Mesendoderm (in vitro differentiated cells): ENCODE data around the gene VAMP8.

Experiments used
- DNase-seq: peaks from one replicate; pipeline ENCODE4 v3.0.0; 2013
- H2AK5ac ChIP-seq: 2 replicates; pipeline ENCODE4 v1.6.1; 2013; ENCODE audit warnings: low read length, inconsistent platforms
- H2BK120ac ChIP-seq: 2 replicates; pipeline ENCODE4 v1.6.1; 2013; ENCODE audit warnings: low read depth, mild to moderate bottlenecking, low read length, moderate library complexity, mixed read lengths
- H2BK15ac ChIP-seq: replicated peaks from 2 replicates; pipeline ENCODE4 v1.6.1; 2013; ENCODE audit warnings: low read depth, mild to moderate bottlenecking, moderate library complexity
- H2BK5ac ChIP-seq: 2 replicates; pipeline ENCODE4 v1.6.1; 2013; ENCODE audit warnings: low read length, inconsistent platforms
- H3K18ac ChIP-seq: 2 replicates; pipeline ENCODE4 v1.6.1; 2013; ENCODE audit warnings: mild to moderate bottlenecking, low read length, mixed read lengths
- H3K23ac ChIP-seq: one replicate; pipeline ENCODE4 v1.6.1; 2013; ENCODE audit warnings: low read length
- H3K27ac ChIP-seq: 2 replicates; pipeline ENCODE4 v1.5.1; 2013; ENCODE audit warnings: low read depth, mild to moderate bottlenecking, inconsistent platforms, low read length, moderate library complexity
- H3K27me3 ChIP-seq: 2 replicates; pipeline ENCODE4 v1.6.1; 2013; ENCODE audit warnings: low read length, control low read depth, mild to moderate bottlenecking, inconsistent platforms; ENCODE audit not compliant: insufficient read depth, poor library complexity
- H3K36me3 ChIP-seq: 2 replicates; pipeline ENCODE4 v1.6.1; 2013; ENCODE audit warnings: low read length, inconsistent platforms; ENCODE audit not compliant: control insufficient read depth, insufficient read depth
- H3K4ac ChIP-seq: one replicate; pipeline ENCODE4 v1.6.1; 2013; ENCODE audit warnings: low read depth, mild to moderate bottlenecking, low read length, moderate library complexity
- H3K4me1 ChIP-seq: 2 replicates; pipeline ENCODE4 v1.6.1; 2013; ENCODE audit warnings: low read depth, low read length, inconsistent platforms; ENCODE audit not compliant: control insufficient read depth
- H3K4me2 ChIP-seq: 2 replicates; pipeline ENCODE4 v1.6.1; 2013; ENCODE audit warnings: low read length
- H3K4me3 ChIP-seq: 2 replicates; pipeline ENCODE4 v1.5.1; 2013; ENCODE audit warnings: mild to moderate bottlenecking, low read length
- H3K56ac ChIP-seq: one replicate; pipeline ENCODE4 v1.6.1; 2013; ENCODE audit warnings: low read length
- H3K79me1 ChIP-seq: 2 replicates; pipeline ENCODE4 v1.6.1; 2013; ENCODE audit warnings: low read length, inconsistent platforms
- H3K79me2 ChIP-seq: 2 replicates; pipeline ENCODE4 v1.6.1; 2013; ENCODE audit warnings: mild to moderate bottlenecking, low read length; ENCODE audit not compliant: control insufficient read depth, insufficient read depth
- H3K9ac ChIP-seq: 2 replicates; pipeline ENCODE4 v1.6.1; 2013; ENCODE audit warnings: low read length, inconsistent platforms
- H4K5ac ChIP-seq: one replicate; pipeline ENCODE4 v1.6.1; 2013; ENCODE audit warnings: low read length
- H4K8ac ChIP-seq: one replicate; pipeline ENCODE4 v1.6.1; 2013; ENCODE audit warnings: low read depth, mild to moderate bottlenecking, control low read depth, low read length, moderate library complexity
- WGBS: extraction: QIAGEN DNeasy Blood & Tissue Kit; methylation state at CpG from one replicate; pipeline ENCODE4 v1.1.7; 2013; ENCODE audit warnings: low lambda C conversion rate, missing lambda C conversion rate; ENCODE audit not compliant: insufficient coverage; ENCODE audit errors: extremely low coverage; 5-methylcytosine and 5-hydroxymethylcytosine counted together

Gene VAMP8

GRCh38 chr2:85584354-85584856, 7.0 kb downstream of the VAMP8 start, which contains the start of gene VAMP5:
VAMP5 (plus strand) TSS chr2:85584431; CDS start chr2:85584491, 60 bp downstream.
- Histone ChIP-seq H3K27ac (peak within 1 kb of the TSS; percentile 66), H3K4ac (peak within 1 kb of the TSS; percentile 7), H3K23ac (peak within 1 kb of the TSS; percentile 83), H3K4me3 (no peak within 1 kb of the TSS), H3K4me2 (peak within 1 kb of the TSS; percentile 35), H3K9ac (peak within 1 kb of the TSS; percentile 61), H2BK5ac (no peak within 1 kb of the TSS), H3K18ac (peak within 1 kb of the TSS; percentile 82), H3K79me2 (peaks cover 5% of the 10 kb centered on the region), H2BK15ac (no peak within 1 kb of the TSS), H4K8ac (no peak within 1 kb of the TSS), H4K5ac (no peak within 1 kb of the TSS), H2BK120ac (peak within 1 kb of the TSS; percentile 1), H2AK5ac (peak within 1 kb of the TSS; percentile 6), H3K27me3 (no peaks in the 10 kb centered on the region), H3K56ac (peak within 1 kb of the TSS; percentile 80), H3K4me1 (peaks cover 13% of the 10 kb centered on the region), H3K36me3 (no peaks in the 10 kb centered on the region), H3K79me1 (peaks cover 9% of the 10 kb centered on the region)
- no peak for DNase-seq
- no CpG with 5 or more reads among the region's 52 CpGs for WGBS

DNA sequence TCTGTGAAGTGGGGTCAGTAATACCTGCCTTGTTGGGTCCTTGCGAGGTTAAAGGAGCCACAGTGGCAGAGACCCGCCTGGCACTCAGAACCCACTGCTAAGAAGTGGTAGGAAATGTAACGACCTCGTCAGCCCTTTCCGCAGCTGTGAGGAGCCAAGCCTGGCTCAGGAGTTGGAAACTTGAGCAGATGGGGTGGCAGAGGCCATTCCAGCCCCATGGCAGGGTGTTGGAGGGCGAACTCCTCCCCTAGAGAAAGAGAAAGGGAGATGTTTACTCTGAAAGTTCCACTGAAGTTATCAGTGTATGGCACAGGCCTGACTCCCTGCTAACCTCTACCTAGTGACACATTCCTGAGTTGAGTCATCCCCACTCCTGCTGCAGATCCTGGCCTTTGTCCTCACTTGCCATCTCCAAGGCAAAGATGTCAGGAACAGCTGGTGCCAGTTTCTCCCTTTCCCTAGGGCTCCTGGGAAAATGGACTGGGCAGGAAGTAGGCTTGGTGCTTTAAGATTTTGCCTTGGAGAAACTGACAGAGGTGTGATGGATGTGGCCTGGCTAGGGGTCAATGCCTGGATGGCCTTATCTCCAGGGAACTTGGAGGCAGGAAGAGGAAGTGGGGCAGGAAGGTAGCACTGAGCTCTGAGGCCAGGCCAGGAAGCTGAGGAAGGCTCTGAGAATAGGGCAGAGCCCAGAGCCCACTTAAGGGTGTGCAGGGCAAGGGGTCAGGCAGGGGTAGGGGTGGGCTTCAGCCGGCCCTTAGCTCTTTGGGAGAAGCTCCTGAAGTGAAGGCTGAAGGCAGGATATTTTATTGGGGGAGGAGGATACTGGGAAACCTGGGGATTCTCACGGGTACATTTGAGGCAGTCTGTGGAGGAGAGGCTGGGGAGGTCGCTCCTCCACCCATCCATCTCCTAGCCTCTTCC, 7.7 kb downstream of the VAMP8 start:
- H3K23ac ChIP-seq, result no peak overlapping the region
- no peak overlapping the region for H2BK15ac ChIP-seq
- no peak overlapping the region for H3K4me3 ChIP-seq
- peak overlapping the region; percentile 35 for H3K4me2 ChIP-seq
- H4K5ac ChIP-seq, result no peak overlapping the region
- peak overlapping the region; percentile 80 for H3K56ac ChIP-seq
- H3K9ac ChIP-seq, result peak overlapping the region; percentile 61
- no peaks in the 10 kb centered on the region for H3K27me3 ChIP-seq
- peak overlapping the region; percentile 66 for H3K27ac ChIP-seq
- peak overlapping the region; percentile 6 for H2AK5ac ChIP-seq
- H3K4ac ChIP-seq, result no peak overlapping the region
- DNase-seq, result peak; percentile 93
- H3K79me2 ChIP-seq, result peaks cover 5% of the 10 kb centered on the region
- H3K36me3 ChIP-seq, result no peaks in the 10 kb centered on the region
- H3K18ac ChIP-seq, result peak overlapping the region; percentile 24
- H2BK5ac ChIP-seq, result peak overlapping the region; percentile 3
- H4K8ac ChIP-seq, result no peak overlapping the region
- H3K4me1 ChIP-seq, result peaks cover 13% of the 10 kb centered on the region
- WGBS, result no CpG with 5 or more reads among the region's 9 CpGs
- H2BK120ac ChIP-seq, result no peak overlapping the region
- peaks cover 9% of the 10 kb centered on the region for H3K79me1 ChIP-seq

DNA sequence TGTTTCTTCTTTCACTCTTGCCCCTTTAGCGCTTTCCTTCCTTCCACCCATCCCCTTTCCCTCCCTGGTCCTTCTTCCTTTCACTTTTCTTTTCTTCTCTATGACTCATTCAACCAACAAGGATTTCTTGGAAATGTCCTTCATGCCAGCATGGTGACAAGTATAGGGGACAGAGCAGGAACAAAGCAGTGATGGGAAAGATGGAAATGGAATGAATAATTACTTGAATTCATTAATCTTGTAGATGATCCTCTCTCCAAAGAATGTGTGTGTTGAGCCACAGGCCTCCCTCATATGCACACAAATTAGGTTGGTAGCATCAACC, 8.4 kb downstream of the VAMP8 start:
- H2BK120ac ChIP-seq, result no peak overlapping the region
- H3K4me2 ChIP-seq, result no peak overlapping the region
- peak; percentile 47 for DNase-seq
- H3K4me3 ChIP-seq, result no peak overlapping the region
- no peak overlapping the region for H4K8ac ChIP-seq
- peaks cover 11% of the 10 kb centered on the region for H3K4me1 ChIP-seq
- peak overlapping the region; percentile 7 for H3K27ac ChIP-seq
- no peak overlapping the region for H2AK5ac ChIP-seq
- H3K27me3 ChIP-seq, result no peaks in the 10 kb centered on the region
- no peak overlapping the region for H2BK15ac ChIP-seq
- no peak overlapping the region for H3K9ac ChIP-seq
- WGBS, result no CpG with 5 or more reads among the region's 1 CpG
- H3K56ac ChIP-seq, result no peak overlapping the region
- H3K18ac ChIP-seq, result no peak overlapping the region
- no peak overlapping the region for H3K23ac ChIP-seq
- H3K79me1 ChIP-seq, result peaks cover 6% of the 10 kb centered on the region
- H3K79me2 ChIP-seq, result peaks cover 2% of the 10 kb centered on the region
- H2BK5ac ChIP-seq, result peak overlapping the region; percentile 3
- no peaks in the 10 kb centered on the region for H3K36me3 ChIP-seq
- no peak overlapping the region for H3K4ac ChIP-seq
- no peak overlapping the region for H4K5ac ChIP-seq

DNA sequence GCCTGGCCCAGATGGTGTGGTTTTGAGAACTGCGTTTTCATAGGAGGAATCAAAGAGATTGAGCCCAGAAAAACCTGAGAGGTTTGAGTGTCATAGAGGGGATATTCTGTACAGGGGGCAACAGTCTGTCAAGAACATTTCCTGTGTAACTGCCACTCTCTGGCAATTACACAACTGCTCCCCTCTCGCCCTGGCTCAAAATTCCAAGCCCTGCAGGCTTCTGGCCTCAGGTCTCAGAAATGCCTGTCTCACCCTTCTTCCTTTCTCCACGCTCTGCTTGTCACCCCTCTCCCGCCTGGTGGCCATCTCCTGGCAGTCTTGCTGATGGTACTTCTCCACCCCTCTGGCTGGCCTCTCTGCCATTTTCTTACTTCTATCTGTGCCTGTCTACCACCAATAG, 10.8 kb downstream of the VAMP8 start:
- Histone ChIP-seq H3K9ac (no peak overlapping the region), H3K4ac (no peak overlapping the region), H3K27me3 (no peaks in the 10 kb centered on the region), H4K5ac (no peak overlapping the region), H3K79me1 (no peaks in the 10 kb centered on the region), H3K4me3 (no peak overlapping the region), H2BK5ac (no peak overlapping the region), H3K27ac (no peak overlapping the region), H3K79me2 (no peaks in the 10 kb centered on the region), H3K23ac (no peak overlapping the region), H3K56ac (no peak overlapping the region), H3K4me2 (no peak overlapping the region), H3K36me3 (no peaks in the 10 kb centered on the region), H2BK15ac (no peak overlapping the region), H3K18ac (no peak overlapping the region), H3K4me1 (peaks cover 11% of the 10 kb centered on the region), H4K8ac (no peak overlapping the region), H2BK120ac (no peak overlapping the region), H2AK5ac (no peak overlapping the region)
- WGBS, result no CpG with 5 or more reads among the region's 4 CpGs
- peak; percentile 43 for DNase-seq

DNA sequence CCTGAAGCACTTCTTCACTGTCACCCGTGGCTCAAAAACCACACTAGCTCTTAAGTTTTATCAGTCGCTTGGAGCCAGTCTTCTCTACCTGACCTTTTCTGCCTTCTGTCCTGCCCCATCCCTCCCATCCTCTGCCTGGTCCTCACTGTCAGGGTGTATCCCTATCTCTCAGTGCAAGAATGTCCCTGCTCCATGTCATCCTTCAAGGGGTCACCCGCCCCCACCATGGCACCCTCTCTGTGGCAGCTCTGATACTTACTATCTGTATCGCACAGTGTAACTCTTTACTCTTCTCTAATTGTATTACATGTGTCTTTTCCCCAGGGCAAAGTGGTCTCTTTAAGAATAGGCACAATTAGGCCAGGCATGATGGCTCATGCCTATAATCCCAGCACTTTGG, 11.3 kb downstream of the VAMP8 start:
- no peak overlapping the region for H4K5ac ChIP-seq
- peaks cover 11% of the 10 kb centered on the region for H3K4me1 ChIP-seq
- no peak overlapping the region for H2BK120ac ChIP-seq
- DNase-seq, result no peak
- H3K4me2 ChIP-seq, result no peak overlapping the region
- H3K56ac ChIP-seq, result no peak overlapping the region
- H3K27ac ChIP-seq, result no peak overlapping the region
- no peak overlapping the region for H4K8ac ChIP-seq
- no peak overlapping the region for H2AK5ac ChIP-seq
- H2BK5ac ChIP-seq, result no peak overlapping the region
- H3K23ac ChIP-seq, result no peak overlapping the region
- no peak overlapping the region for H3K9ac ChIP-seq
- no CpG with 5 or more reads among the region's 4 CpGs for WGBS
- no peaks in the 10 kb centered on the region for H3K36me3 ChIP-seq
- no peaks in the 10 kb centered on the region for H3K79me2 ChIP-seq
- H3K79me1 ChIP-seq, result no peaks in the 10 kb centered on the region
- H3K18ac ChIP-seq, result no peak overlapping the region
- H3K4me3 ChIP-seq, result no peak overlapping the region
- no peak overlapping the region for H2BK15ac ChIP-seq
- no peaks in the 10 kb centered on the region for H3K27me3 ChIP-seq
- H3K4ac ChIP-seq, result no peak overlapping the region
